SK-N-SH treated with all-trans-retinoic acid at 6 μM for 48 hours (cell line): ENCODE data around the gene CST7.

Experiments
- ATAC-seq: fragments of 200-7000 bp; cut with Tn5 transposase; 3 replicates; pipeline ENCODE4 v1.9.1; 2020; ENCODE audit warnings: mild to moderate bottlenecking, moderate library complexity
- CREB5 ChIP-seq: fragments of 250-450 bp; sonication (Bioruptor Pico); IDR thresholded peaks from 2 replicates; pipeline ENCODE4 v1.5.1; 2020; ENCODE audit warnings: low read depth, mild to moderate bottlenecking, moderate library complexity
- CSDC2 ChIP-seq: fragments of 250-450 bp; sonication (Bioruptor Pico); IDR thresholded peaks from 2 replicates; pipeline ENCODE4 v1.5.0; 2020; ENCODE audit warnings: mild to moderate bottlenecking, moderate library complexity
- CSRNP3 ChIP-seq: fragments of 250-450 bp; sonication (Bioruptor Pico); IDR thresholded peaks from 2 replicates; pipeline ENCODE4 v1.5.1; 2021; ENCODE audit warnings: mild to moderate bottlenecking, moderate library complexity
- ESRRG ChIP-seq: fragments of 250-450 bp; sonication (Bioruptor Pico); IDR thresholded peaks from 2 replicates; pipeline ENCODE4 v1.6.1; 2021; ENCODE audit warnings: mild to moderate bottlenecking
- ISL1 ChIP-seq: fragments of 250-450 bp; sonication (Bioruptor Pico); IDR thresholded peaks from 2 replicates; pipeline ENCODE4 v2.1.2; 2022; ENCODE audit warnings: mild to moderate bottlenecking, moderate library complexity
- OSR1 ChIP-seq: fragments of 250-450 bp; sonication (Bioruptor Pico); IDR thresholded peaks from 2 replicates; pipeline ENCODE4 v1.8.0; 2022; ENCODE audit warnings: moderate library complexity, mild to moderate bottlenecking, inconsistent platforms
- PATZ1 ChIP-seq: fragments of 250-450 bp; sonication (Bioruptor Pico); IDR thresholded peaks from 2 replicates; pipeline ENCODE4 v1.8.0; 2020; ENCODE audit warnings: mild to moderate bottlenecking, moderate library complexity, borderline replicate concordance
- TCF4 ChIP-seq: fragments of 250-450 bp; sonication (Bioruptor Pico); IDR thresholded peaks from 2 replicates; pipeline ENCODE4 v1.8.0; 2021; ENCODE audit warnings: mild to moderate bottlenecking, moderate library complexity, borderline replicate concordance
- TOX ChIP-seq: fragments of 250-450 bp; sonication (Bioruptor Pico); IDR thresholded peaks from 2 replicates; pipeline ENCODE4 v1.8.0; 2021; ENCODE audit warnings: mild to moderate bottlenecking, moderate library complexity, borderline replicate concordance
- TSHZ2 ChIP-seq: fragments of 250-450 bp; sonication (Bioruptor Pico); IDR thresholded peaks from 2 replicates; pipeline ENCODE4 v1.5.0; 2020; ENCODE audit warnings: mild to moderate bottlenecking, moderate library complexity
- ZC3H10 ChIP-seq: fragments of 250-450 bp; sonication (Bioruptor Pico); IDR thresholded peaks from 2 replicates; pipeline ENCODE4 v1.5.1; 2021; ENCODE audit warnings: mild to moderate bottlenecking, moderate library complexity
- ZFP3 ChIP-seq: fragments of 250-450 bp; sonication (Bioruptor Pico); IDR thresholded peaks from 2 replicates; pipeline ENCODE4 v1.5.0; 2020; ENCODE audit warnings: mild to moderate bottlenecking, moderate library complexity
- ZFP30 ChIP-seq: fragments of 450-650 bp; formaldehyde crosslinking; IDR thresholded peaks from 2 replicates; pipeline ENCODE4 v1.5.0; 2022; ENCODE audit warnings: mild to moderate bottlenecking, moderate library complexity
- ZNF565 ChIP-seq: fragments of 450-650 bp; formaldehyde crosslinking; conservative IDR thresholded peaks from 2 replicates; pipeline ENCODE4 v1.5.0; 2020; ENCODE audit warnings: low read depth, mild to moderate bottlenecking, moderate library complexity
- ZNF70 ChIP-seq: fragments of 450-650 bp; formaldehyde crosslinking; IDR thresholded peaks from 2 replicates; pipeline ENCODE4 v1.5.0; 2020; ENCODE audit warnings: mild to moderate bottlenecking, moderate library complexity
- ZNF8 ChIP-seq: fragments of 450-650 bp; formaldehyde crosslinking; IDR thresholded peaks from 2 replicates; pipeline ENCODE4 v1.5.0; 2020; ENCODE audit warnings: mild to moderate bottlenecking, moderate library complexity
- TF ChIP-seq, protein P1 (sequence below): fragments of 250-450 bp; sonication (Bioruptor Pico); IDR thresholded peaks from 2 replicates; pipeline ENCODE4 v1.8.0; 2021; ENCODE audit warnings: low read depth, mild to moderate bottlenecking, moderate library complexity, borderline replicate concordance

CST7 gene, protein sequence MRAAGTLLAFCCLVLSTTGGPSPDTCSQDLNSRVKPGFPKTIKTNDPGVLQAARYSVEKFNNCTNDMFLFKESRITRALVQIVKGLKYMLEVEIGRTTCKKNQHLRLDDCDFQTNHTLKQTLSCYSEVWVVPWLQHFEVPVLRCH

GRCh38 chr20:24948939-24949679 lies at the start of gene CST7:
TSS of gene CST7 (plus strand) at chr20:24949269. CDS start at chr20:24949506, 237 bp downstream.
- TF ChIP-seq ZNF70 (CRISPR knock-in tag): no peak
- TF ChIP-seq TCF4 (CRISPR knock-in tag): no peak
- TF ChIP-seq CSRNP3 (CRISPR knock-in tag): no peak
- no peak for TF ChIP-seq ZFP3
- TF ChIP-seq OSR1 (CRISPR knock-in tag): no peak
- no peak for TF ChIP-seq ISL1 (CRISPR knock-in tag)
- no peak for TF ChIP-seq TOX (CRISPR knock-in tag)
- no peak for TF ChIP-seq TSHZ2
- no peak for ATAC-seq

- no peak for TF ChIP-seq OSR1 (CRISPR knock-in tag)
- TF ChIP-seq TCF4 (CRISPR knock-in tag): no peak
- TF ChIP-seq ZNF565 (CRISPR knock-in tag): no peak
- TF ChIP-seq ZFP3: no peak
- TF ChIP-seq, protein P1, sequence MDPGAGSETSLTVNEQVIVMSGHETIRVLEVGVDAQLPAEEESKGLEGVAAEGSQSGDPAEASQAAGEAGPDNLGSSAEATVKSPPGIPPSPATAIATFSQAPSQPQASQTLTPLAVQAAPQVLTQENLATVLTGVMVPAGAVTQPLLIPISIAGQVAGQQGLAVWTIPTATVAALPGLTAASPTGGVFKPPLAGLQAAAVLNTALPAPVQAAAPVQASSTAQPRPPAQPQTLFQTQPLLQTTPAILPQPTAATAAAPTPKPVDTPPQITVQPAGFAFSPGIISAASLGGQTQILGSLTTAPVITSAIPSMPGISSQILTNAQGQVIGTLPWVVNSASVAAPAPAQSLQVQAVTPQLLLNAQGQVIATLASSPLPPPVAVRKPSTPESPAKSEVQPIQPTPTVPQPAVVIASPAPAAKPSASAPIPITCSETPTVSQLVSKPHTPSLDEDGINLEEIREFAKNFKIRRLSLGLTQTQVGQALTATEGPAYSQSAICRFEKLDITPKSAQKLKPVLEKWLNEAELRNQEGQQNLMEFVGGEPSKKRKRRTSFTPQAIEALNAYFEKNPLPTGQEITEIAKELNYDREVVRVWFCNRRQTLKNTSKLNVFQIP: no peak
- no peak for ATAC-seq
Measured at GRCh38 chr20:24906806-24907205, 42.3 kb upstream of the CST7 start.

GRCh38 chr20:24908642-24909041 lies 40.4 kb upstream of the CST7 start:
- TF ChIP-seq TCF4 (CRISPR knock-in tag) (no peak), OSR1 (CRISPR knock-in tag) (no peak), ZC3H10 (no peak), ZNF8 (CRISPR knock-in tag) (no peak), PATZ1 (no peak), ESRRG (CRISPR knock-in tag) (no peak), TSHZ2 (no peak), ZFP3 (no peak), CREB5 (no peak), CSDC2 (CRISPR knock-in tag) (no peak), ZFP30 (CRISPR knock-in tag) (no peak), ZNF565 (CRISPR knock-in tag) (no peak), TOX (CRISPR knock-in tag) (no peak)
- TF ChIP-seq, protein P1: no peak
- ATAC-seq: no peak
